Stimulated activated CD4-positive, alpha-beta T cell treated with anti-CD3 and anti-CD28 coated beads, Interleukin-2, amount 100 ng/mL, for 4 hours (primary cell): ENCODE data around the gene PLA2G2C.
"Not testable (repeated sequence)": the region's sequence is repeated elsewhere in the genome, so short reads cannot be mapped to it uniquely, and the experiment has no call there.

ENCODE experiments used
- DNase-seq: peaks from one replicate; pipeline ENCODE4 v3.0.0-alpha.2; 2020; ENCODE audit warnings: low read depth

PLA2G2C gene

GRCh38 chr1:20185834-20186782 is at the start of gene PLA2G2C, which contains the start of gene UBXN10:
PLA2G2C (minus strand) TSS chr1:20186518; CDS start chr1:20177363, 9,155 bp downstream.
UBXN10 (plus strand) TSS chr1:20186096; CDS start chr1:20190562, 4,466 bp downstream.
- DNase-seq, result peak; percentile 49

- no peak for DNase-seq
Observed at GRCh38 chr1:20234788-20235535, 48.6 kb upstream of the PLA2G2C start.

GRCh38 chr1:20233866-20234265 is 47.5 kb upstream of the PLA2G2C start:
- DNase-seq, result no peak

GRCh38 chr1:20233394-20233793 is 47.1 kb upstream of the PLA2G2C start:
- no peak for DNase-seq

GRCh38 chr1:20232564-20232963 is 46.2 kb upstream of the PLA2G2C start:
- not testable (repeated sequence) for DNase-seq

- no peak for DNase-seq
Observed at GRCh38 chr1:20229171-20229570, 42.9 kb upstream of the PLA2G2C start.

GRCh38 chr1:20228314-20228825 is 42.1 kb upstream of the PLA2G2C start:
- no peak for DNase-seq

GRCh38 chr1:20227704-20228103 is 41.4 kb upstream of the PLA2G2C start:
- DNase-seq, result no peak

- DNase-seq, result no peak
Observed at GRCh38 chr1:20224546-20224945, 38.2 kb upstream of the PLA2G2C start.

GRCh38 chr1:20223551-20224419 is 37.5 kb upstream of the PLA2G2C start:
- DNase-seq, result no peak

GRCh38 chr1:20223106-20223505 is 36.8 kb upstream of the PLA2G2C start:
- no peak for DNase-seq

GRCh38 chr1:20220036-20220435 is 33.7 kb upstream of the PLA2G2C start:
- no peak for DNase-seq

GRCh38 chr1:20219053-20219452 is 32.7 kb upstream of the PLA2G2C start:
- DNase-seq, result not testable (repeated sequence)

GRCh38 chr1:20216574-20216973 is 30.3 kb upstream of the PLA2G2C start:
- no peak for DNase-seq

- no peak for DNase-seq
Observed at GRCh38 chr1:20215716-20216115, 29.4 kb upstream of the PLA2G2C start.

- peak; percentile 14 for DNase-seq
Observed at GRCh38 chr1:20212685-20213331, 26.5 kb upstream of the PLA2G2C start.

- no peak for DNase-seq
Observed at GRCh38 chr1:20212085-20212684, 25.9 kb upstream of the PLA2G2C start.

- DNase-seq, result no peak
Observed at GRCh38 chr1:20211511-20211931, 25.2 kb upstream of the PLA2G2C start.

- DNase-seq, result no peak
Observed at GRCh38 chr1:20210736-20211460, 24.6 kb upstream of the PLA2G2C start.

- no peak for DNase-seq
Observed at GRCh38 chr1:20209471-20209870, 23.2 kb upstream of the PLA2G2C start.
